Measurements from ENCODE around the gene PILRA. TPM values are rescaled to one million over a fixed set of nuclear protein-coding genes. Genes with fewer than 3 reads are reported as not detected.

The PILRA gene
- total and polyA plus RNA-seq, 4 donors: 9.9 to 122 (median 27.5) TPM

DNA sequence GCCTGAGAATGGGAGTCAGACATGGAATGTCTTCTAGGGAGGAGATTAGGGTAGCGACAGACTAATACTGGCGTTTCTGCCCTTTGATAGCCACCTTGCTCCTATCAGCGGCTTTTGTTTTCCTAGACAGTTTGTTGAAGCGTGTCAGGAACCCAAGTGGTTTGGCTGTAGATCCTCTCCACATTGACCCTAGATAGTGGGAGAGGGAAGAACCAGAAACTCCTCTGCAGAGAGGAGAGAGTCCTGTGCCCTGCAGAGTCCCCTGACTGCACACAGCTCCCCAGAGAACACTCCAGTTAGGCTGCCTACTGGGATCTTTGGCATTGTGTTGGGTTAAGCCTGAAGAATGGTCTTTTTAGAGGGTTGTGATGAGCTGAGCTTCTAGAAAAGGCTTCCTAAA, 58.8 kb downstream of the PILRA start:
- no peaks in the 10 kb centered on the region for H3K9me3 ChIP-seq (ENCODE audit: control insufficient read depth in 4 of 4, insufficient read depth in 3 of 4, low read length in 3 of 4)
- H3K4me3 ChIP-seq: no peak overlapping the region
- 83 to 86% methylated on average over 4 of the region's 4 CpGs for WGBS, 2 donors
- DNase-seq (no peak), ATAC-seq (ENCODE audit: insufficient read depth, low FRiP score) (no peak)
- no peaks in the 10 kb centered on the region for H3K27me3 ChIP-seq (ENCODE audit: control insufficient read depth in 3 of 3, insufficient read depth in 3 of 3, low read length in 2 of 3)
- H3K27ac ChIP-seq (ENCODE audit: low read depth in 1 of 2, low read length in 1 of 2): no peak overlapping the region
- peaks cover 4 to 28% (median 18%) of the 10 kb centered on the region in 4 donors for H3K36me3 ChIP-seq (ENCODE audit: control insufficient read depth in 4 of 4, insufficient read depth in 4 of 4, low read length in 4 of 4)
- TF ChIP-seq, protein P1, sequence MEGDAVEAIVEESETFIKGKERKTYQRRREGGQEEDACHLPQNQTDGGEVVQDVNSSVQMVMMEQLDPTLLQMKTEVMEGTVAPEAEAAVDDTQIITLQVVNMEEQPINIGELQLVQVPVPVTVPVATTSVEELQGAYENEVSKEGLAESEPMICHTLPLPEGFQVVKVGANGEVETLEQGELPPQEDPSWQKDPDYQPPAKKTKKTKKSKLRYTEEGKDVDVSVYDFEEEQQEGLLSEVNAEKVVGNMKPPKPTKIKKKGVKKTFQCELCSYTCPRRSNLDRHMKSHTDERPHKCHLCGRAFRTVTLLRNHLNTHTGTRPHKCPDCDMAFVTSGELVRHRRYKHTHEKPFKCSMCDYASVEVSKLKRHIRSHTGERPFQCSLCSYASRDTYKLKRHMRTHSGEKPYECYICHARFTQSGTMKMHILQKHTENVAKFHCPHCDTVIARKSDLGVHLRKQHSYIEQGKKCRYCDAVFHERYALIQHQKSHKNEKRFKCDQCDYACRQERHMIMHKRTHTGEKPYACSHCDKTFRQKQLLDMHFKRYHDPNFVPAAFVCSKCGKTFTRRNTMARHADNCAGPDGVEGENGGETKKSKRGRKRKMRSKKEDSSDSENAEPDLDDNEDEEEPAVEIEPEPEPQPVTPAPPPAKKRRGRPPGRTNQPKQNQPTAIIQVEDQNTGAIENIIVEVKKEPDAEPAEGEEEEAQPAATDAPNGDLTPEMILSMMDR (IDR thresholded peaks at IDR 0.05; ENCODE audit: control extremely low read depth, extremely low read depth): no peak
- peaks cover 4 to 32% (median 13%) of the 10 kb centered on the region in 5 donors for H3K4me1 ChIP-seq (ENCODE audit: control insufficient read depth in 5 of 5, insufficient read depth in 5 of 5, low read length in 5 of 5)
- no peak overlapping the region for H3K9ac ChIP-seq (ENCODE audit: insufficient read depth in 1 of 2, low read length in 2 of 2)

DNA sequence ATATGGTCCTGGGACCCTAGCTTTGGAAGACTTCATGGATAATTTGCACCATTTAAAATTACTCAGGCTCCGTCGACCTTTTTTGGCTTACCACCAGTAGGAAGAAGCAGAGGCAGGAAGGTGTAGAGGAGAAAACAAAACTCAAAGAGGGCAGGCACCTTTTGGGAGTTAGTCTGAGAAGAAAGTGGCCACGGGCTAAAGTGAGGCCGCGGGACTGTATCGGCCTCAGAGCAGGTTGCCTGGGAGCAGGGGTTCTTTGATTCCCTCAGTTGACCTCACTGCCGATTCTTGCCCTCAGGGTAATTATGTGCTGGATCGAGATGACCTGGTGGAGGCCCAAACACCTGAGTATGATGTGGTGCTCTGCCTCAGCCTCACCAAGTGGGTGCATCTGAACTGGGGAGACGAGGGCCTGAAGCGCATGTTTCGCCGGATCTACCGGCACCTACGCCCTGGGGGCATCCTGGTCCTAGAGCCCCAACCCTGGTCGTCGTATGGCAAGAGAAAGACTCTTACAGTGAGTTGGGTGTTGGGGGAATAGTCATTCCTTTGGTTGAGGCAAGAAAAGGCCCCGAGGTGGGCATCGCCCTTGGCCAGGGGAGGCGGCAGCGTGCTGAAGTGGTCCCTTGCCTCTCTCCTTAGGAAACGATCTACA, 59.5 kb downstream of the PILRA start:
- DNase-seq (no peak), ATAC-seq (ENCODE audit: insufficient read depth, low FRiP score) (no peak)
- H3K36me3 ChIP-seq (ENCODE audit: control insufficient read depth in 4 of 4, insufficient read depth in 4 of 4, low read length in 4 of 4): peaks cover 4 to 28% (median 18%) of the 10 kb centered on the region in 4 donors
- peaks cover 4 to 32% (median 13%) of the 10 kb centered on the region in 5 donors for H3K4me1 ChIP-seq (ENCODE audit: control insufficient read depth in 5 of 5, insufficient read depth in 5 of 5, low read length in 5 of 5)
- H3K27me3 ChIP-seq (ENCODE audit: control insufficient read depth in 3 of 3, insufficient read depth in 3 of 3, low read length in 2 of 3): no peaks in the 10 kb centered on the region
- no peak overlapping the region for H3K9ac ChIP-seq (ENCODE audit: insufficient read depth in 1 of 2, low read length in 2 of 2)
- H3K4me3 ChIP-seq: no peak overlapping the region
- H3K9me3 ChIP-seq (ENCODE audit: control insufficient read depth in 4 of 4, insufficient read depth in 3 of 4, low read length in 3 of 4): no peaks in the 10 kb centered on the region
- TF ChIP-seq, protein P1 (IDR thresholded peaks at IDR 0.05; ENCODE audit: control extremely low read depth, extremely low read depth): no peak
- no peak overlapping the region for H3K27ac ChIP-seq (ENCODE audit: low read depth in 1 of 2, low read length in 1 of 2)
- WGBS, 2 donors: 89 to 91% methylated on average over 21 of the region's 21 CpGs

DNA sequence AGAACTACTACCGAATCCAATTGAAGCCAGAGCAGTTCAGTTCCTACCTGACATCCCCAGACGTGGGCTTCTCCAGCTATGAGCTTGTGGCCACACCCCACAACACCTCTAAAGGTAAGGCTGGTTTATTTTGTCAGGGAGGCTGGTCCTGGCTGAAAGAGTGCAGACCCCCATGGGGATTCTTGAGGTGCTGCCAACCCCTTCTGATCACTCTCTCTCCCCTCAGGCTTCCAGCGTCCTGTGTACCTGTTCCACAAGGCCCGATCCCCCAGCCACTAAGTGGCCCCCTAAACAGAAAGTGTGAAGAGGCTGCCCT, 59.9 kb downstream of the PILRA start:
- Histone ChIP-seq H3K4me1 (ENCODE audit: control insufficient read depth in 5 of 5, insufficient read depth in 5 of 5, low read length in 5 of 5) (peaks cover 4 to 28% (median 13%) of the 10 kb centered on the region in 5 donors), H3K4me3 (no peak overlapping the region), H3K9ac (ENCODE audit: insufficient read depth in 1 of 2, low read length in 2 of 2) (no peak overlapping the region), H3K36me3 (ENCODE audit: control insufficient read depth in 4 of 4, insufficient read depth in 4 of 4, low read length in 4 of 4) (peaks cover 4 to 28% (median 18%) of the 10 kb centered on the region in 4 donors), H3K9me3 (ENCODE audit: control insufficient read depth in 4 of 4, insufficient read depth in 3 of 4, low read length in 3 of 4) (no peaks in the 10 kb centered on the region), H3K27ac (ENCODE audit: low read depth in 1 of 2, low read length in 1 of 2) (no peak overlapping the region), H3K27me3 (ENCODE audit: control insufficient read depth in 3 of 3, insufficient read depth in 3 of 3, low read length in 2 of 3) (no peaks in the 10 kb centered on the region)
- WGBS, 2 donors: 76% methylated on average over 4 of the region's 4 CpGs
- TF ChIP-seq, protein P1 (IDR thresholded peaks at IDR 0.05; ENCODE audit: control extremely low read depth, extremely low read depth): no peak
- ATAC-seq (ENCODE audit: insufficient read depth, low FRiP score): no peak
- no peak for DNase-seq
